ELR (cell line): ENCODE data around the gene CNKSR1.

Experiments
- DNase-seq: peaks from one replicate; pipeline ENCODE4 v3.0.0-alpha.2; 2015; ENCODE audit warnings: low read depth

Gene CNKSR1

GRCh38 chr1:26184883-26185282, 7.6 kb downstream of the CNKSR1 start:
- DNase-seq: no peak

GRCh38 chr1:26187882-26188281, 10.6 kb downstream of the CNKSR1 start:
- no peak for DNase-seq

- no peak for DNase-seq
These were observed 11.2 kb downstream of the CNKSR1 start for GRCh38 chr1:26188477-26188876.

GRCh38 chr1:26189331-26189730, 12.0 kb downstream of the CNKSR1 start:
- DNase-seq: no peak

GRCh38 chr1:26189751-26190275, 12.5 kb downstream of the CNKSR1 start:
- no peak for DNase-seq

GRCh38 chr1:26190373-26190987, 13.2 kb downstream of the CNKSR1 start, which contains the start of gene CATSPER4:
TSS of gene CATSPER4 (plus strand) at chr1:26190602. CDS start at chr1:26190628, 26 bp downstream.
- peak; percentile 49 for DNase-seq

GRCh38 chr1:26191739-26192138, 14.4 kb downstream of the CNKSR1 start:
- no peak for DNase-seq

GRCh38 chr1:26195805-26196204, 18.5 kb downstream of the CNKSR1 start:
- no peak for DNase-seq

- DNase-seq: no peak
These were observed 20.0 kb downstream of the CNKSR1 start for GRCh38 chr1:26197301-26197700.

- DNase-seq: no peak
These were observed 20.5 kb downstream of the CNKSR1 start for GRCh38 chr1:26197813-26198212.

- no peak for DNase-seq
These were observed 23.1 kb downstream of the CNKSR1 start for GRCh38 chr1:26200413-26200812.

GRCh38 chr1:26203642-26204318, 26.5 kb downstream of the CNKSR1 start:
- DNase-seq: no peak

GRCh38 chr1:26210147-26210870, 33.0 kb downstream of the CNKSR1 start:
- DNase-seq: no peak

GRCh38 chr1:26212726-26213125, 35.4 kb downstream of the CNKSR1 start:
- DNase-seq: no peak

GRCh38 chr1:26213335-26213905, 36.1 kb downstream of the CNKSR1 start:
- no peak for DNase-seq

- no peak for DNase-seq
These were observed 38.0 kb downstream of the CNKSR1 start for GRCh38 chr1:26215246-26215645.

GRCh38 chr1:26218906-26219494, 41.7 kb downstream of the CNKSR1 start:
- no peak for DNase-seq

- DNase-seq: no peak
These were observed 43.1 kb downstream of the CNKSR1 start for GRCh38 chr1:26220199-26220912.

GRCh38 chr1:26221094-26221493, 43.8 kb downstream of the CNKSR1 start:
- no peak for DNase-seq

GRCh38 chr1:26224606-26225005, 47.3 kb downstream of the CNKSR1 start:
- DNase-seq: no peak

- peak; percentile 17 for DNase-seq
These were observed 47.9 kb downstream of the CNKSR1 start for GRCh38 chr1:26225033-26225831.
